ENCODE data around the gene LARP6.
"Not testable (repeated sequence)": the region's sequence is repeated elsewhere in the genome, so short reads cannot be mapped to it uniquely, and the experiment has no call there.

Gene LARP6

DNA sequence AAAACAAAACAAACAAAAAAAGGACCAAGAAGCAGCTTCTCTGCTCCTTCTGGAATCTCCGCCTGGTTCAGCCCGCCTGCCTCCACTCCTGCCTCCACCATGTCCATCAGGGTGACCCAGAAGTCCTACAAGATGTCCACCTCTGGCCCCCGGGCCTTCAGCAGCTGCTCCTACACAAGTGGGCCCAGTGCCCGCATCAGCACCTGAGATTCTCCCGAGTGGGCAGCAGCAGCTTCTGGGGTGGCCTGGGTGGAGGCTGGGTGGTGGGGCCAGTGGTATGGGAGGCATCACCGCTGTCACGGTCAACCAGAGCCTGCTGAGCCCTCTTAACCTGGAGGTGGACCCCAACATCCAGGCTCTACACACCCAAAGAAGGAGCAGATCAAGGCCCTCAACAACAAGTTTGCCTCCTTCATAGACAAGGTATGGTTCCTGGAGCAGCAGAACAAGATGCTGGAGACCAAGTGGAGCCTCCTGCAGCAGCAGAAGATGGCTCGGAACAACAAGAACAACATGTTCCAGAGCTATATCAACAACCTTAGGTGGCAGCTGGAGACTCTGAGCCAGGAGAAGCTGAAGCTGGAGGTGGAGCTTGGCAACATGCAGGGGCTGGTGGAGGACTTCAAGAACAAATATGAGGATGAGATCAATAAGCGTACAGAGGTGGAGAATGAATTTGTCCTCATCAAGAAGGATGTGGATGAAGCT is 4.8 kb upstream of the LARP6 start:
- not testable (repeated sequence) for DNase-seq (ENCODE audit: low spot score)

DNA sequence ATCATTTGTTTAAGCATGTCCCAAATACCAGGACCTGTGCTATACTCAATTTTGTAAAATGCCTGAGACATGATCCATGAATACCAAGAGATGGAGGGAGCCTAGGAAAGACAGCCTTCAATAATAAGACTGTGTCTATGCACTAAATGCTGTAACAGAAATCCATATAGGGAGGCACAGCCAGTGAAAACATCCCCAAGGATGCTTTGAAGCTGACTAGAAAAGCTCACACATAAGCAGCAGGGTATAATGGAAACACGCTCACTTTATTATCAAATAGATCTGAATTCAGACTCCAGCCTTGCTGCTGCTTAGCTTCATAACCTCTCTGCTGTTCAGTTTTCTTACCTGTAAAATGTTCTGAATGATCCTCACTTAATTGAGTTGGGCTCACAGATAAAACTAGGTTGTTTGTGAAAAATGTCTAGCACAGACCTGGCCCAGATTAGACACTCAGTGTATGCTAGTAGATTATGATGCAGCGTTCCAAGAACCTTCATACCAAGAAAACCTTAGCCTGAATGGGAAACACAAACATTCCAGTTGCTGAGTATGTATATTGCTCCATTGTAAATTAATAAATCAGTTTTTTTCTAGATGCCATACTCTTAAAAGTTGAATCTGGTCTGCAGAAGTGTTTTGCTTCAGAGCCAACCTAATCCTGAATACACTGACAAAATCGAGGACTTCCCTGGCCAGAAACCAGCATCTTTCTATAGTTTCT is 3.8 kb upstream of the LARP6 start:
- DNase-seq (ENCODE audit: low spot score): no peak

DNA sequence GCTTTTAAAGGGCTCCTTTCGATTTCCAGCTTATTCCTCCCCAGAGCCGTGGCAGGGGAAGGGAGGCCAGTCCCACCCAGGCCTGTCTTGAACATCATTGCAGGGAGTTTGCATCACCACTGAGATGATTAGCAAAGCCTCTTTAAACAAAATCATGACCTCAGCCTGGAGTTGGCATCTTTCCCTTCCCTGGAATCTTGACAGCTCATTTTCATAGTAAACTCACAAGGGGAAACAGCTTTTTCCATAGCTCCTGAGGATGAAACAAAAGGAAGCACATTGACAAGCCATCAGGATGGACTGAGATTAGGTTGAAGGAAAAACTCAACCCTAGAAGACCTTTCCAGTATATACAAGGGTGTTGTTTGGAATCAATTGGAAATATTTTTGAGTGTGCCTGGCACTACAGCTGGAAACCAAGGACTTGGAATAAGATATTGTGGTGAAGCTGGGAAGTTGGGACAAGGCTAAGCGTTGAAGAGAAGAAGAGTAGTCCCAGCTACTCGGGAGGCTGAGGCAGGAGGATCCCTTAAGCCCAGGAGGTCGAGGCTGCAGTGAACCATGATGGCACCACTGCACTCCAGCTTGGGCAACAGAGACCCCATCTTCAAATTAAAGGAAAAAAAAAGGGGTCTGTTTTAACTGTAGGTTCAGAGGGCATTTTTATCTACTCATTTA is 3.1 kb upstream of the LARP6 start:
- no peak for DNase-seq (ENCODE audit: low spot score)

DNA sequence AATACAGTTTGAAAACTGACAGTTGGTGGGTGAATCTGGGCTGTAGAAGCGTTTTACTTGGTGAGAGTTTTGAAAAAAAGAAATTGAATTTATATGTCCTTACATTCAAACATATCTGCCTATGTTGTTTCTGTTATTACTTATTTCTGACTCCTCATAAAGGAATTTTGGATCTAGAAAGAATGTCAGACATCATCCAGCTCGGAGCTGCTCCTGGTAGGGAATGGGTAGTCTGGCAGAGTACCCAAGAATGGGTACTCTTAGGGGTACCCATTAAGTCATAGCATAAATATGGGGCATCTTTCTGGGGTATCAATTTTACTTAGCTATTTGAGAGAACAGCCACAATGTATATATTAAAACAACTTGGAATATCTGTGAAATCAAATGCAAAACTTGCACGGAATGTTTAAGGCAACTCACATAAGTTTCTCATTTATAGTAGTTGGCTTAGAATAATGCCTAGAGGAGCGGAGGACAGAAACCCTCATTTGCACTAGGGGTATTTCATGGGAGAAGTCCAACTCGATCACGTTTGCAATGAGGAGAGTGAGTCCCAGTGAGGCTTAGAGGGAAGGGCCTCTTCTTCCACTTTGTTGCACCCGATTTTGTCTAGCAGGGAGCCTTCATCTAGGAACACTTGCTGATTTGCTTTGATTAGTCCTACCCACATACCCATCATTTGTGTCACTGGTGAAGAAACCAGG is 2.4 kb upstream of the LARP6 start:
- no peak for DNase-seq (ENCODE audit: low spot score)

DNA sequence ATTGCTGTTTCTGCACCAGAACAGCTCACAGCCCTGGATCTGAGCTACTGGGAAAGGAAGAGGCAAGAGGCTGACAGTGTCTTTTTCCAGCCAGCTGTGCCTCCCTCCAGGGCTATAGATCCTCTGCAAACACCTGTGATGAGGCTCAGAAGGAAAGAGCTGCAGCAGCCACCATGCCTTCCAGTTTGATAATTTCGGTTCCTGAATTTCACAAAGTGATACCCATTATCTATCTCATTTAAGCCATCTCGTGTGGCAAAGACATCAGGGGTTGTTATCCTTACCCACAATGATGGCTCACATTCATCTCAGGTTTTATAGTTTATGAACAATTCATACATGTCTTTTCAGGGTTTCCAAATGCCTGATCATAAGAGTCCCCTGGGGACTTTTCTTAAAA is 1.8 kb upstream of the LARP6 start:
- DNase-seq (ENCODE audit: low spot score): no peak

DNA sequence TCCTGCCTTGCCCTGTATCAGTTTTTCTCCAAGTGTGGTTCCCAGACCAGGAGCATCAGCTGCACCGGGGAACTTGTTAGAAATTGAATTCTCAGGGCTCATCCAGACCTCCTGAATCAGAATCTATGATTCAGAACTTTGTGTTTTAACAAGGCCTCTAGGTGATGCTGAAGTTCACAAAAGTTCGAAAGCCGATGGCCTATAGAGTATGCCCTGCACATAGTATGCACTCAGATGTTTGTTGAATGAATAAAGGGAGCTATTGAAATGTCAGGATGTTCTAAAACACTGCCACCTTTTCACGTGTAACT is 664 bp upstream of the LARP6 start:
- no peak for DNase-seq (ENCODE audit: low spot score)

DNA sequence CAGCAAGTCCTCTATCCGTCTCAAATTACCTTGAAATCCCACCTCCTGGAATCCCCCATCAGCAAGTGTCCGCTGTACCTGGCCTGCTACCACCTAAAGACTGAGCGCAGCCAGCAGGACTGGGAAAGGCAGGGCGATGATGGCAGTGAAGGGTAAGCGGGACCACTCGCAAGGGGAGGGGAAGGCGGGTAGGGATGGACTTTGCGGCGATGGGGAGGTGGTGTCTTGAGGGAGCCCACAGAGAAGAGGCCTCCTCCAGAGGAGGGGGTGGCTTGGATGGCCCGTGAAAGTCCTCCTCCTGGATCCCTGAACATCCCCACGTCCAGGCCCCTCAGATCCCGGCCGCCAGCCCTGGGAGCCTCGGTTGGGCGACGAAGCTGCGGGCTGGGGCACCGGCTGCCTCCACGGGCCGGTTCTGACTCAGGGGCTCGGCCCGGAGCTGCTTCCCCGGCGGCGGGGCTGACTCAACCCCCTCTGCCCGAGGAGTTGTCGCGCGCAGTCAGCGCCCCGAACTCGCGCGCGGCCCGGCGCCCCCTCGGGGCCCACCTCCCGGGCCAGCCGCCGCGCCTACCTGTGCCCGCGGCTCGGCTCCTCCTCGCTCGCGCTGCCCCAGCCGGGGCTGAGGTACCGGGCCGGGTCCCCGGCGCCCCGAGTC is 512 bp downstream of the LARP6 start:
- DNase-seq (ENCODE audit: low spot score): no peak

DNA sequence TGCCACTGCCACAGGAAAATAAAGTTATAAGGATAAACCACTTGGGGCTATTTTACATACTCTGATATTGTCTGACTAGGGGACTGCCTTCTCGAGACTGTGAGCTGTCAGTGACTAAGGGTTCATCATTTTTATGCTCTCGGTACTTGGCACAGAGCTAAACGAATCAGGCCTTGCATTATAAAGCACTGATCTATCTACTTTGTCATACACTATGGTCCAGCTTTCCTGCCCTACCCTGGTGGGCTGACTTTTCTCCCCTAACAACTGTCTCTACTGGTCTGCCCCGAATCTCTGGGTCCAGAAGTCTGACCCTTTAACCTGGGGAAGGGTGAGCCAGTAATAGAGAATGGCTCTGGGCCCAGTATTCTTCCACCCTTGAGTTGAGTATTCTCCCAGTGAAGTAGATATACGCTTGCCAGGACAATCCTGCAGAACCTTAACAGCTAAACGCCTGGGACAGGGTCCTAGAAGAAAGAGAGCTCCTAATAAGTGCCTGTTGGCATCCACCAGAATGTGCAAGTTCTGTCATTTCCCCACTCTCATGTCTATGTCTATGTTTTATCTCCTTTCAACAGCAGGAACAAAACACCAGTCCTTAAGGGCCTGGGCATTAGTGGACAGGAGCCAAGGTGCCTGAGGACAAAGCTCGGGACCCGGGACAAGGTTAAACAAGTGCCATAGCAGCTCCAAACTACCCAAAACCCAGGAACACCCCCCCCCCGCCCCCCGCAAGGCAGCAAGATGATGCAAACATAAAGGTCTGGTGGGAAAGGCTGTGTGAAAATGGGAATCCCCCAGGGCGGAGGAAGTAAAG is 1.2 kb downstream of the LARP6 start:
- no peak for DNase-seq (ENCODE audit: low spot score)

DNA sequence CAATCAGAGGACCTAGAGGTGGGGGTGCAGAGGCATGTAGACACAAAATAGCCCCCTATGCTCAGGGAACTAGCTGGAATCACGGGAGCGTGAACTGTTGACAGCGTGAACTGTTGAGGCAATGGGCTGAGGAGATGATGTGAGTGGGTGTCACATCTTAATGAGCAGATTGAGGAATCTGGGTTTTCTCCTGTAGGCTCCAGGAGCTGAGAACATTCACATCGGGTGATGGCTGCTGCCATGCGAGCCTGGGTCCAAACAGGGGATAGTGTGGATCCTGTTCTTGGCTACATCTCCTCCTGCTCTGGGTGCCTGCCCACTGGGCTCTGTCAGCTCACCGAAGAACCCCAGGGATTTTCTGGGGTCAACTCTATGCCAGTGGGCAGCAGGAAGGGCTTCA is 2.1 kb downstream of the LARP6 start:
- DNase-seq (ENCODE audit: low spot score): no peak

DNA sequence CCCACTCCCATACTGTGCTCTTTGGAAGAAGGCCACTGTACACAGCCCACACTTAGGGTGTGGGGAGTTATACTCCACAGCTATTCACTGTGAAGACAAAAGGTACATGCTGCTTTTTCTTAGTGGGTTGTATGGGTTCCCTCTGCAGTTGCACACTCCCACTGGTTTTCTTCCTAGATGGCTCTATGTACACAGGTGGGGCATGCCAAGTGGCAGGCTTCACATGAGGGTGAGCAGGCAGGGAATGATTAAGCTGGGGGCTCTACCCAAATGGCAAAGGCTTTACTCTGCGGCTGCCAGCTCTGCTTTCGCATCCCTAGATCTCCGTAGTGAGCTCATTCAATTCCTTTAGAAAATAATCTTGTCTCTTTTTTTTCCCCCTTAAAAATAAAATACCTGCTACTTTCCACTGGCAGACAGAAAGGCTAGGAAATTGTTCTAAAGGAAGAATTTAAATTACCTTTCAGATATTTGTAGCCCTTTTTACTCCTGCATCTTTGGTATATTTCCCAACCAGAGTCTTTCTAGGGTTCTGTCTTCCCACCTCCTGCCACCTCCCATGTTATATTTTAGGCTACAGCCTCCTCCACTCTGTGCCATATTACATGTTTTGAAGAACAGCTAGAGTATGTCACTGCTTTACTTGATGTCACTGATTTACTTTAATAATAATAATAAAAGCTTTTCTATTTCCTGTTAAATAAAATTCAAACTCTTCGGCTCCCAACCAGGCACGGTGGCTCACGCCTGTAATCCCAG is 8.2 kb downstream of the LARP6 start:
- DNase-seq (ENCODE audit: low spot score): no peak

DNA sequence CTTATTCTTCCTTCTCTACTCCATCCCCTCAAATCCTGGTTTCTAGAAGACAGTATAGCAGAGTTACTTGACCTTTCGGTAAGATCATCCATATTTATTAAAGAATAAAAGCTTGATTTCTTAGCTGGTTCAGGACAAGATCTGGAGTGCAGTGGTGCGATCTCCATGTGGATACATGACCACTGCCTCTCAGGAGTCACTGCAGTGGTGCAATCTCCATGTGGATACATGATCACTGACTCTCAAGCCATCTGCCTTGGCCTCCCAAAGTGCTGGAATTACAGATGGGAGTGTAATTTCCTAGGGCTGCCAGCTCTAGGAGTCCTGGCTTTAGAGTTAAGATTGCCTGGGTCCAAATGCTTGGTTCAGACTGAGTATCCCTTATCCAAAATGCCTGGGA is 16.5 kb downstream of the LARP6 start:
- no peak for DNase-seq (ENCODE audit: low spot score)

DNA sequence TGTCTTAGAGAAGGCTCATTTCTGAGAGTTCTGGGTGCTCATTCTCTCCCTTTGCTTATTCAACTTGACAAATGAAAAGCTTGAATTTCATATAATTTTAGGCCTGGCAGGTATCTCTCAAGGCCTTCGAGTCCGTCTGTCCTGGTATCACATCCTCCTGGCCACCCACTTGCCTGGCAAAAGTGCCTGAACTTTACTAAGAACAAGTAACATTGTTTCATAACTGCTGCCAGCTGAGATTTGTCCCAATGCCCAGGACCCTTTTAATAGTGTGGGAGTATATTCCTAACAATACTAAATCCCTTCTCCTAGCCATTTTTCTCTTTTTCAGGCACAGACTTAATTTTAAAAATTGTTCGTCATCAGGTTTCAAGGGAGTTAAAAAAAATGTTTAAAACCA is 18.1 kb downstream of the LARP6 start:
- no peak for DNase-seq (ENCODE audit: low spot score)

DNA sequence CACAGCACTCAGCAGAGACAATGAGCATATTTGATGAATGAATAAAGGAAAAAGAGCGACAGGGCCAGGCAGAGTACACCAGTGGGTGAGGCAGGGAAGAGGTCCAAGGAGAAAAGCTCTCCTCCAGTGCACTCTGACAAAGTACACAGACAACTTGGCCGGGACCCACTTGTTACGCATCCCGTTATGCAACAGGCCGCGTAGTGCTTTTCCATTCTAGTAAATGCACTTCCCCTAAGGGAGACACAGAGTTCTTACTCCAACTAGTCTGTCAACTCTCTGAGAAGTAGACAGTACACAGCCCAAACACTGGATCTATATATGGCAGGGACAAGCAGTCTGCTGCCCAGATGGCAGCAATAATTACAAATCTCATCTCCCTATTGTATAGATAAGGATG is 18.5 kb downstream of the LARP6 start:
- DNase-seq (ENCODE audit: low spot score): no peak

DNA sequence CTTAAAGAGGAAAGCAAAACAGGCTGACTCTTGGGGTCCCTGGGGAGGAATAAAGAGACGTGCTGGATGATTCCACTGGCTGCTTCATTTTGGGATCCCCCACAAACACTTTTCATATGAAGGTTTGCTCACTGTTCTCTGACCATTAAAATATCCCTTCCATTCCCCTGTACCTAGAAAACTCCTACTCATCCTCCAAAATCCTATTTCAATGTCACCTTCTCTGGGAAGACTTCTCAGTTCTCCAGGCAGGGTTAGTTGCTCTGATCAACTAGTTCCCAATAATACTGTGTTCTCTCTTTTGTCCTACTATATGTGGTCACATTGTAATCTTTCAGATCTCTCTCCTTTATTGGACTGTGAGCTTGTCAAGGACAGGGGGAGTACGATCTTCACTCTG is 19.0 kb downstream of the LARP6 start:
- no peak for DNase-seq (ENCODE audit: low spot score)

DNA sequence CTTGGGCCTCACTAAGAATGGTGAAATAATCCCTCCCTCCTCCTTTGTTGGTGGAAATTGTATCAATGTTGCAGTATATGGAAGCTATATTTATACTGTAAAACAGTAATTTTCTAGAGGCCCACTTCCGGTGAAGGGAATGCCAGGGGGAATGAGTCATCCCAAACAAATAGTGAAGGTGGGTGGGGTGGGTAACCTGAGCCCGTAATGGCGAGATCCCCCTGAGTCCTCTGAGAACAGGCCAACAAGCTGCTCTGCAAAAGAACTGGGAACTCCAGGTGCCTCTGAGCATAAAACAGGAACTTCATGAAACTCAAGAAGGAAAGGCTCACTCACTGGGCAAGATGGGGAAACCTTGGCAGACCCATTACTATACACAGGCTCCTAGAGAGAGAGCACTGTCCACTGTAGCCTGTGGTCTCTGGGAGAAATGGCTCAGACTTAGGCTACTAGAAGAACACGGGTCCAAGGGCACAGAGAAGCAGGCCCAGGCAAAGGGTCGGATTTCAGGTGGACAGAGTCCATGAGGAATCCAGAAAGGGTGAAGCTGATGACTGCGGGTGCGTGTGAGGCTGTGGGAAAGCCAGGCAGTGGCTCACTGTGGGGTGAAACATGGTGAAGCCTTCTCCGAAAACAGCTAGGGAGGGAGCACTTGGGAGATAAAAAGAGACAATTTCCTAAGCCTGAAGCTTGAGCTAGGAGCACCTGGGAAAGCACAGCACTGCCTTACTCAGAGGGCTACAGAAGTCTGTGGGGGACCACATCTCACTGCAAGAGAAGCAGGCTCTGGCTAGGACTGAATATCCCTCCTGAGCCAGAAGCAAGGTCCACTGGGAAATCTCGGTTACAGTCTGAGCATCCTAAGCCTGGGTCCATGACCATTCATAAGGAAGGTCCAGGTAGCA is 19.8 kb downstream of the LARP6 start:
- no peak for DNase-seq (ENCODE audit: low spot score)

DNA sequence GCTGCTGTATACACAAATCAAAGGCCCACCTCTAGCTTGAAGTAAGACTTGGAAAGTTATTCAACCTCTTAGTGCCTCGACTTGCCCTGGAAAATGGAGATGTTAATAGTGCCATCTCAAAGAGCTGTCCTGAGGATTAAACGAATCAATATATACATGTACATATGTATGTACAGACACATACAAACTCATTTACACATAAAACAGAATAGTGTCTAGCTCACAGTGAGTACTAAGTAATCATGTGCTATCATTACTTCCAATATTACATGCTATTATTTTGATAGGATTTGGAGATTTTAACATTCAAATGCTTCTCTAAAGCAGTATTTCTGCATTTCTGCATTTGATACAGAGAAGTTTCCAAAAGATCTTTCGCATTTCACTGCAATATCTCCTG is 20.5 kb downstream of the LARP6 start:
- DNase-seq (ENCODE audit: low spot score): no peak

DNA sequence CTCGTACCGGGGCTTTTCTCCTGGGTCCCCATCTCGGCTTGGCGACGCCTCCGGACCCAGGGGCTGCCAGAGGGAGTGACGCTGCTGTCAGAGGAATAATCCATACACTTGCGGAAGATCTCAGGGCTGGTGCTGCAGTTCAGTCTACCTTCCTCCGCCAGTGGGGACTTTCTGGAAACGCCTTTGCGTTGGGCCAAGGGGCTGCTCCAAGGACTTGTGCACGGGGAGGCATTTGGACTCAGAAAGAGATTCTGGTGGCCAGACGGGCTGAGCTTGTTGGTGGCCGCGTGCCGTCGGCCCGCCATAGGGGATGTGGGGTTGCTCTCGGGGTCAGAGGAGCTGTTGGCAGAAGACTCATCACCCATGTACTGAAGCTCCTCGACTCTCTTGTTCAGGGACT is 21.8 kb downstream of the LARP6 start:
- no peak for DNase-seq (ENCODE audit: low spot score)

DNA sequence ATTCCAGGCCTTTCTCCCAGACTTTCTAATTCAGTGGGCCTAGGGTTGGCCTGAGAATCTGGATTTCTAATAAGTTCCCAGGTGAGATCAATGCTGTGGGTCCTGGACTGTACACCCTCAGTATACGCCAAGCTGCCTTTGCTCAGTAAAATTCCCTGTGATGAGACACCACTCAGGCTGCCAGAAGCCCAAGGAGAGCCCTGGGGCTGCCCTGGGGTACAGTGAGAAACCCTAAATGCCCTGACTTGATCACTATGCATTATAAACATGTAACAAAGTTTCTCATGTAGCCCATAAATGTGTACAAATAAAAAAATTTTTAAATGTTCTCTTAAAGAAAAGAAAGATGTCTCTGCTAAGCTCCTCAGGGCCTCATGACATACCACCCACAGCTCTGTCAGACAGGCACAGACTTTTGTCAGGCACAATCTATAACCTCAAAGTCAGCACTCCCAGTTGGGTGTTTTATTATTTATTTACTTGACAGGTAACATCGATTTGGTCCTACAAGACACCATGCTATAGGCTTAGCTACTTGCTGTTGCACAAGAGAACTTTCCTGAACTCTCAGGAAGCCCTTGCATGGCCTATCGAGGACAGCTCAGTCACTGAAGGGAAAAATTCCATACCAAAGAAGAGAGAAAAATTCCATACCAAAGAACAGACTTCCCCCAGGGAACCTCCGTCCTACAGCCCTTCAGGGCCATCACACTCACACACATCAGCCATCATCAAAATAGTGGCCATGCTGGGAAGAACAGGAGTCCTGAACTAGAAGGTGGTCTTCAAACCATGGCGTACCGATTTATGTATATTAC is 22.7 kb downstream of the LARP6 start:
- DNase-seq (ENCODE audit: low spot score): no peak

DNA sequence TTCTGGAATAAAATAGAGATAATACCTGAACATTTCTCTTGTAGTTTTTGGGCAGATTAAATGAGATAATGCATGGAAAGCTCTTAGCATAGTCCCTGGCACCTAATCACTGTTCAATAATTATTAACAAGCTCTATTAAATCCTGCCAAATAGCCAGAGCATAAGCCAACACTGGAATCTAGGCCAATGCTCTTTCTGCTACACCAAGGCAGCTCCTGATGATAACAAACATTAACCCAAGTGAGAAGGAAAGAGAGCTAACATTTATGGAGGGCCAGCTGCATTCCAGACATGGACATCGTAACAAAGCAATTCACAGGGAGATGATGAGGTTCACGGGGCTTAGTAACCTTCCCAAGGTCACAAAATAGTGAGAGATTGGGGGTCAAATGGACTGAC is 23.3 kb downstream of the LARP6 start:
- DNase-seq (ENCODE audit: low spot score): no peak
